Spleen (tissue), 11 donors: ENCODE results near the gene TIAM1. TPM values are rescaled to one million over a fixed set of nuclear protein-coding genes. Genes with fewer than 3 reads are reported as not detected.

Experiments used
- DNase-seq: peaks from one replicate; pipeline ENCODE4 v3.0.0-alpha.2; 2020
- H3K27ac ChIP-seq, 8 donors: fragments of 200-600 bp; sonication (generic) in 7 of 8; 1 replicate in 4 of 8; 2 replicates in 4 of 8; pipeline versions ENCODE4 v1.5.0 to v1.8.0; 2016 to 2021; ENCODE audit warnings: inconsistent platforms in 4 of 8, mild to moderate bottlenecking in 4 of 8, moderate library complexity in 1 of 8
- H3K27me3 ChIP-seq, 7 donors: fragments of 200-600 bp; sonication (generic) in 6 of 7; replicated peaks in 1 of 7; 1 replicate in 4 of 7; 2 replicates in 3 of 7; pipeline versions ENCODE4 v1.5.0 to v1.8.0; 2016 to 2021; ENCODE audit warnings: inconsistent platforms in 3 of 7, mild to moderate bottlenecking in 1 of 7
- H3K36me3 ChIP-seq, 6 donors: fragments of 200-600 bp; sonication (generic) in 5 of 6; 1 replicate in 4 of 6; 2 replicates in 2 of 6; pipeline versions ENCODE4 v1.5.0 to v1.8.0; 2016 to 2021; ENCODE audit warnings: inconsistent platforms in 2 of 6
- H3K4me1 ChIP-seq, 6 donors: fragments of 200-600 bp; sonication (generic) in 5 of 6; 1 replicate in 3 of 6; 2 replicates in 3 of 6; pipeline versions ENCODE4 v1.5.0 to v1.8.0; 2016 to 2021; ENCODE audit warnings: inconsistent platforms in 3 of 6
- H3K4me3 ChIP-seq, 8 donors: fragments of 200-600 bp; sonication (generic) in 7 of 8; 1 replicate in 4 of 8; 2 replicates in 4 of 8; pipeline versions ENCODE4 v1.5.0 to v1.8.0; 2016 to 2021; ENCODE audit warnings: inconsistent platforms in 4 of 8, mild to moderate bottlenecking in 4 of 8, moderate library complexity in 2 of 8
- H3K9me3 ChIP-seq, 8 donors: fragments of 200-600 bp; sonication (generic) in 7 of 8; 1 replicate in 4 of 8; 2 replicates in 4 of 8; pipeline versions ENCODE4 v1.5.0 to v1.8.0; 2016 to 2021; ENCODE audit warnings: inconsistent platforms in 4 of 8
- CTCF ChIP-seq, 11 experiments: fragments of 200-600 bp in 7 of 11; fragments of 450-650 bp in 4 of 11; sonication (generic) in 4 of 11; IDR thresholded peaks in 8 of 11; conservative IDR thresholded peaks in 3 of 11; 1 replicate in 7 of 11; 2 replicates in 4 of 11; pipeline versions ENCODE4 v1.4.0 to v1.8.0; 2016 to 2021; ENCODE audit warnings: antibody characterized with exemption in 11 of 11, inconsistent platforms in 4 of 11, mild to moderate bottlenecking in 1 of 11
- POLR2A ChIP-seq, 3 donors: fragments of 450-650 bp; IDR thresholded peaks; one replicate each; pipeline ENCODE4 v1.5.1; 2017; ENCODE audit warnings: antibody characterized with exemption in 3 of 3, mild to moderate bottlenecking in 1 of 3
- POLR2AphosphoS5 ChIP-seq, 3 donors: sonication (generic); formaldehyde crosslinking; IDR thresholded peaks; one replicate each; pipeline ENCODE4 v1.5.1; 2017; ENCODE audit warnings: antibody characterized with exemption in 3 of 3
- WGBS, 5 donors: extraction: QIAGEN DNeasy Blood & Tissue Kit in 3 of 5; methylation state at CpG; one replicate each; pipeline versions ENCODE4 v1.1.5 to v1.1.7; 2013 to 2018; 5-methylcytosine and 5-hydroxymethylcytosine counted together
- intact Hi-C: fragments of 100-400 bp; cut with DNase I; formaldehyde crosslinking; loops from one replicate; pipeline ENCODE4 v1.15.0; 2023; ENCODE audit warnings: low total_unique reads
- polyA plus RNA-seq, 3 donors: library from polyadenylated mRNA; stranded (reverse); fragments of 200-250 nt; gene quantifications; one replicate each; pipeline ENCODE4 v1.2.1, GENCODE V29; 2013
- total RNA-seq, 7 donors: library from RNA; depleted of rRNA in 3 of 7; stranded (reverse); fragments of >200 nt in 3 of 7; fragmentation: NEBNext Ultra II Directional in 4 of 7; extraction: Animal tissue kit (Norgen Biotek cat#: 25700) in 4 of 7; gene quantifications; one replicate each; pipeline versions ENCODE4 v1.1.0 to v1.2.1, GENCODE V29; 2016 to 2021
- donor health status: healthy with polysubstance abuse.
- donor health status: DM: no; HTN: no; CAD: no; lungs with moderate emphysema.
- donor health status: DM: no; HTN: no; CAD: no.
- donor health status: Bipolar disorder and iron deficiency.
- donor health status: healthy.
- donor health status: DM: no; HTN: no; CAD: no.
- donor health status: DM: yes; HTN: yes; CAD: no.

TIAM1 gene
- total and polyA plus RNA-seq, 10 donors: 1.9 to 35.0 (median 18.4) TPM

GRCh38 chr21:31181082-31181750, 162.8 kb downstream of the TIAM1 start:
- no peak for DNase-seq
- intact Hi-C loops: loop anchor here (5.0 kb wide), 1 partner anchor 84 kb away; no protein-coding TSS in a partner anchor
- peak overlapping the region in 2 of 8 donors; percentile 15 to 48 for H3K27ac ChIP-seq
- 53 to 70% (median 54%) methylated on average over 12 of the region's 12 CpGs for WGBS, 5 donors
- peaks cover 0 to 7% (median 4%) of the 10 kb centered on the region in 6 donors for H3K4me1 ChIP-seq
- H3K4me3 ChIP-seq: peak overlapping the region in 1 of 8 donors; percentile 3
- no peaks in the 10 kb centered on the region for H3K9me3 ChIP-seq
- no peaks in the 10 kb centered on the region for H3K36me3 ChIP-seq
- no peak for TF ChIP-seq POLR2A (IDR thresholded peaks at IDR 0.05)
- no peak for TF ChIP-seq CTCF (IDR thresholded peaks at IDR 0.05 in 8 of 11, conservative IDR thresholded peaks at IDR 0.05 in 3 of 11)
- TF ChIP-seq POLR2AphosphoS5 (IDR thresholded peaks at IDR 0.05): no peak
- H3K27me3 ChIP-seq: no peaks in the 10 kb centered on the region

GRCh38 chr21:31180256-31181081, 163.6 kb downstream of the TIAM1 start:
- H3K27me3 ChIP-seq: no peaks in the 10 kb centered on the region
- no peaks in the 10 kb centered on the region for H3K9me3 ChIP-seq
- H3K4me1 ChIP-seq: peaks cover 0 to 14% (median 11%) of the 10 kb centered on the region in 6 donors
- 37 to 46% (median 43%) methylated on average over 5 of the region's 5 CpGs for WGBS, 5 donors
- no peak overlapping the region for H3K4me3 ChIP-seq
- H3K36me3 ChIP-seq: no peaks in the 10 kb centered on the region
- peak overlapping the region in 1 of 8 donors; percentile 15 for H3K27ac ChIP-seq
- peak in 7 of 11 experiments; percentile 42 to 57 (median 50) for TF ChIP-seq CTCF (IDR thresholded peaks at IDR 0.05 in 8 of 11, conservative IDR thresholded peaks at IDR 0.05 in 3 of 11)
- TF ChIP-seq POLR2AphosphoS5 (IDR thresholded peaks at IDR 0.05): no peak
- TF ChIP-seq POLR2A (IDR thresholded peaks at IDR 0.05): no peak
- intact Hi-C loops: loop anchor here (5.0 kb wide), 1 partner anchor 83 kb away; no protein-coding TSS in a partner anchor
- no peak for DNase-seq

GRCh38 chr21:31176725-31177124, 167.3 kb downstream of the TIAM1 start:
- TF ChIP-seq POLR2A (IDR thresholded peaks at IDR 0.05): no peak
- TF ChIP-seq CTCF (IDR thresholded peaks at IDR 0.05 in 8 of 11, conservative IDR thresholded peaks at IDR 0.05 in 3 of 11): no peak
- TF ChIP-seq POLR2AphosphoS5 (IDR thresholded peaks at IDR 0.05): no peak
- no peaks in the 10 kb centered on the region for H3K36me3 ChIP-seq
- H3K27ac ChIP-seq: peak overlapping the region in 1 of 8 donors; percentile 26
- peaks cover 0 to 45% (median 28%) of the 10 kb centered on the region in 6 donors for H3K4me1 ChIP-seq
- H3K4me3 ChIP-seq: no peak overlapping the region
- intact Hi-C loops: no loop called here
- no peak for DNase-seq
- WGBS, 5 donors: 81 to 88% (median 82%) methylated on average over 4 of the region's 4 CpGs
- no peaks in the 10 kb centered on the region for H3K9me3 ChIP-seq
- H3K27me3 ChIP-seq: peaks cover 0 to 3% (median 0%) of the 10 kb centered on the region in 7 donors
